KMS-11 (cell line): Measurements from ENCODE around the gene DKK1.

Source experiments
- H2AFZ ChIP-seq: fragments of 200-600 bp; sonication (generic); 2 replicates; pipeline ENCODE4 v1.6.1; 2016; ENCODE audit warnings: antibody characterized with exemption, mixed run types, low read depth
- H3K27ac ChIP-seq: fragments of 200-600 bp; sonication (generic); 2 replicates; pipeline ENCODE4 v1.6.1; 2016; ENCODE audit warnings: mild to moderate bottlenecking, mixed run types
- H3K27me3 ChIP-seq: fragments of 200-600 bp; sonication (generic); 2 replicates; pipeline ENCODE4 v1.6.1; 2017; ENCODE audit warnings: mild to moderate bottlenecking, low read depth, mixed run types, moderate library complexity; ENCODE audit not compliant: insufficient read depth
- H3K36me3 ChIP-seq: fragments of 200-600 bp; sonication (generic); 2 replicates; pipeline ENCODE4 v1.6.1; 2017; ENCODE audit warnings: mild to moderate bottlenecking, mixed run types; ENCODE audit not compliant: insufficient read depth
- H3K4me1 ChIP-seq: fragments of 200-600 bp; sonication (generic); 2 replicates; pipeline ENCODE4 v1.6.1; 2016; ENCODE audit warnings: mild to moderate bottlenecking, low read depth, mixed run types; ENCODE audit not compliant: poor library complexity, severe bottlenecking
- H3K4me2 ChIP-seq: fragments of 200-600 bp; sonication (generic); 2 replicates; pipeline ENCODE4 v1.7.0; 2016; ENCODE audit warnings: mild to moderate bottlenecking, mixed run types
- H3K4me3 ChIP-seq: fragments of 200-600 bp; sonication (generic); IDR thresholded peaks from 2 replicates; pipeline ENCODE4 v1.6.1; 2017; ENCODE audit warnings: low read depth, low read length, mixed read lengths; ENCODE audit not compliant: insufficient read depth
- H3K79me2 ChIP-seq: fragments of 200-600 bp; sonication (generic); 2 replicates; pipeline ENCODE4 v1.6.1; 2016; ENCODE audit warnings: low read depth, mixed run types; ENCODE audit not compliant: insufficient read depth
- H3K9ac ChIP-seq: fragments of 200-600 bp; sonication (generic); 2 replicates; pipeline ENCODE4 v1.6.1; 2016; ENCODE audit warnings: mild to moderate bottlenecking, mixed run types
- H4K20me1 ChIP-seq: fragments of 200-600 bp; sonication (generic); 2 replicates; pipeline ENCODE4 v1.6.1; 2016; ENCODE audit warnings: mild to moderate bottlenecking, mixed run types; ENCODE audit not compliant: insufficient read depth
- TF ChIP-seq, protein P1 (sequence below): fragments of 200-600 bp; sonication (generic); conservative IDR thresholded peaks from 2 replicates; pipeline ENCODE4 v1.6.1; 2017; ENCODE audit warnings: low read depth, mild to moderate bottlenecking, antibody characterized with exemption, low read length, moderate library complexity, mixed read lengths

Gene DKK1

DNA sequence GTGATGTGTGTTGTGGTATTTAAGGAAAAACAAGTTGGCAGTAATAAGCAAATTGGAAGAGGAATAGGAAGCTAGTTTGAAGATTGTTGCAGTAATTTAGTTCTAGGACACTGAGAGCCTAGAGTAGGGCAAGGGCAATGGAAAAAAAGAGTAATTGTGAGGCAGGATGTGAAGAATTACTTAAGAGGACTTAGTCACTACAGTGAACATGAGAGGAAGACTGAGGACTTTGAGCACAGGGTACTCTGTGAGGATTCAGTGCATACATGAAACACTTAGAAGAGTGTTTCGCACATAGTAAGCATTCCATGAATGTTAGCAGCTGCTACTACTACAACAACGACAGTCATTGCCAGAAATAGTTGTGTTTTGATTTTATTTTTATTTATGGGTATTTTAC lies 30.9 kb upstream of the DKK1 start:
- H3K79me2 ChIP-seq, result no peaks in the 10 kb centered on the region
- no peak overlapping the region for H2AFZ ChIP-seq
- no peak overlapping the region for H3K4me2 ChIP-seq
- no peaks in the 10 kb centered on the region for H4K20me1 ChIP-seq
- H3K4me1 ChIP-seq, result peaks cover 6% of the 10 kb centered on the region
- H3K36me3 ChIP-seq, result no peaks in the 10 kb centered on the region
- H3K9ac ChIP-seq, result no peak overlapping the region
- no peaks in the 10 kb centered on the region for H3K27me3 ChIP-seq
- TF ChIP-seq, protein P1, sequence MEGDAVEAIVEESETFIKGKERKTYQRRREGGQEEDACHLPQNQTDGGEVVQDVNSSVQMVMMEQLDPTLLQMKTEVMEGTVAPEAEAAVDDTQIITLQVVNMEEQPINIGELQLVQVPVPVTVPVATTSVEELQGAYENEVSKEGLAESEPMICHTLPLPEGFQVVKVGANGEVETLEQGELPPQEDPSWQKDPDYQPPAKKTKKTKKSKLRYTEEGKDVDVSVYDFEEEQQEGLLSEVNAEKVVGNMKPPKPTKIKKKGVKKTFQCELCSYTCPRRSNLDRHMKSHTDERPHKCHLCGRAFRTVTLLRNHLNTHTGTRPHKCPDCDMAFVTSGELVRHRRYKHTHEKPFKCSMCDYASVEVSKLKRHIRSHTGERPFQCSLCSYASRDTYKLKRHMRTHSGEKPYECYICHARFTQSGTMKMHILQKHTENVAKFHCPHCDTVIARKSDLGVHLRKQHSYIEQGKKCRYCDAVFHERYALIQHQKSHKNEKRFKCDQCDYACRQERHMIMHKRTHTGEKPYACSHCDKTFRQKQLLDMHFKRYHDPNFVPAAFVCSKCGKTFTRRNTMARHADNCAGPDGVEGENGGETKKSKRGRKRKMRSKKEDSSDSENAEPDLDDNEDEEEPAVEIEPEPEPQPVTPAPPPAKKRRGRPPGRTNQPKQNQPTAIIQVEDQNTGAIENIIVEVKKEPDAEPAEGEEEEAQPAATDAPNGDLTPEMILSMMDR, result no peak
- no peak overlapping the region for H3K27ac ChIP-seq
- no peak overlapping the region for H3K4me3 ChIP-seq

DNA sequence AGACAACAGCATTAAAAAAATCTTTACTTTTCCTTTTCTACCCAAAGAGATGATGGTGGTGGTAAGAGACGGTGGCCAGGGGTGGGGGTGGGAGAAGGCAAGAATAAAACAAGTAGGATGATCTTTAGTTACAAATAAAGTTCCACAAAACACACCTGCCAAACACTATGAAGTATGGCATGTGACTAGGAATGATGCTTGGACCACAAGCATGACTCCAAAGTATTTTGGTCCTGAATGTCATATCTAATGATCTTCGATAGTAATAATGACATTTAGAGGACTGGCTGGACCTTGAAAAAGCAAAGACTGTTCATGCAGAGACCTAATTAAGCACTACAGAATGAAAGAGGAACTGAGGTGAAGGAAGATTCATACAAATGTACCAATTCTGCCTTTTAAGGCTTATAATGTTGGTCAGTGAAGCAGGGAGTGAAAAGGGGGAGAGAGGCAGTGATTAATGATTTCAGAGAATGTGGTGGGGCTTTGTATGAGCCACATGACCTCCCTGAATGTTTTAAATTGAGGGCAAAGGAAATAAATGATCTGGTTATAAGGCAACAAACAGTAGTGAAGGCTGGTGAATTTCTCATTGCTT lies 29.6 kb upstream of the DKK1 start:
- no peak overlapping the region for H3K4me2 ChIP-seq
- no peaks in the 10 kb centered on the region for H4K20me1 ChIP-seq

DNA sequence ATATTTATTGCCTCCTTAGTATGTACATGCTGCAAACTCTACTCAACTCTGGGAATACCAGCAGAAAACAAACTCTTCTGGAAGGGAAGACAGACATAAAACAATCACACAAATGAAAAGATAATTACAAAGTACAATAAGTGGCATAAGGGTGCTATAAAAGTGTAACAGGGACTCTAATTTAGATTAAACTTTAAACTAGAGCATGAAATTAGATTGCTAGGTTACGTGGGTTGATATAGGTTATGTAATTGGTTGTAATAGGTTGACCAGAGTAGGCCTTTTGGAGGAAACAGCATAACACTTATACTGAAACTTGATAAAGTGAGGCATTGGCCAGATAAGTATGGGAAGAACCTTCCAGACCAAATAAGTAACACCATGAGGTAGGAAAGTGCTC lies 26.2 kb upstream of the DKK1 start:
- TF ChIP-seq, protein P1, result no peak
- no peak overlapping the region for H3K4me3 ChIP-seq
- no peak overlapping the region for H3K4me2 ChIP-seq
- no peaks in the 10 kb centered on the region for H3K36me3 ChIP-seq
- H4K20me1 ChIP-seq, result no peaks in the 10 kb centered on the region
- H2AFZ ChIP-seq, result no peak overlapping the region
- H3K79me2 ChIP-seq, result no peaks in the 10 kb centered on the region
- no peaks in the 10 kb centered on the region for H3K27me3 ChIP-seq
- no peak overlapping the region for H3K27ac ChIP-seq
- H3K4me1 ChIP-seq, result no peaks in the 10 kb centered on the region
- no peak overlapping the region for H3K9ac ChIP-seq

More for the DNA sequence above, 29.6 kb upstream of the DKK1 start:
- no peak overlapping the region for H3K27ac ChIP-seq
- H3K9ac ChIP-seq, result no peak overlapping the region
- no peak overlapping the region for H3K4me3 ChIP-seq
- TF ChIP-seq, protein P1, result no peak
- peaks cover 6% of the 10 kb centered on the region for H3K4me1 ChIP-seq
- no peaks in the 10 kb centered on the region for H3K36me3 ChIP-seq
- H2AFZ ChIP-seq, result no peak overlapping the region
- H3K27me3 ChIP-seq, result no peaks in the 10 kb centered on the region
- no peaks in the 10 kb centered on the region for H3K79me2 ChIP-seq

DNA sequence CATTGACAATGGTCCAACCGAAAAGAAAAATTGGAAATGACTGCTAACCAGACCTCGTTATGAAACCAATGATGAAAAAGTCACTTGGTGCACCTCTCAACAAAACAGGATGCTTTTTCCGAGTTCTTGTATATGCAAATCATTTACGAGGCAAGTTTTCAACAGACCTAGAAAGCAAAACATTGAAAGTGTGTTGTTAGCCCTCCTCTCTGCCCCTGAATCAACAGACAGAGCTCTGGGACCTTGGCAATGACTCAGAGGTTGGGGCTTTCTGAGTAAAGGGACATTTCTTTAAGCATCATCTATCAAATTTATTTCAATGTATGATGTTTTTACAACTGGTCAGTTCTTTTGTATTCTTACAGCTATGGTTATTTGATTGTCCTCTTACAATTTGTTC lies 16.3 kb upstream of the DKK1 start:
- Histone ChIP-seq H3K4me3 (no peak overlapping the region), H3K9ac (no peak overlapping the region), H3K27ac (no peak overlapping the region), H3K4me2 (no peak overlapping the region), H3K36me3 (no peaks in the 10 kb centered on the region), H3K79me2 (no peaks in the 10 kb centered on the region), H3K27me3 (no peaks in the 10 kb centered on the region), H3K4me1 (no peaks in the 10 kb centered on the region), H4K20me1 (no peaks in the 10 kb centered on the region), H2AFZ (no peak overlapping the region)
- TF ChIP-seq, protein P1, result no peak
